ENCODE measurements around the gene BSN.

The BSN gene

GRCh38 chr3:49530231-49530630, 24.0 kb upstream of the BSN start:
- H3K4me1 ChIP-seq (ENCODE audit: low read length), result no peaks in the 10 kb centered on the region

DNA sequence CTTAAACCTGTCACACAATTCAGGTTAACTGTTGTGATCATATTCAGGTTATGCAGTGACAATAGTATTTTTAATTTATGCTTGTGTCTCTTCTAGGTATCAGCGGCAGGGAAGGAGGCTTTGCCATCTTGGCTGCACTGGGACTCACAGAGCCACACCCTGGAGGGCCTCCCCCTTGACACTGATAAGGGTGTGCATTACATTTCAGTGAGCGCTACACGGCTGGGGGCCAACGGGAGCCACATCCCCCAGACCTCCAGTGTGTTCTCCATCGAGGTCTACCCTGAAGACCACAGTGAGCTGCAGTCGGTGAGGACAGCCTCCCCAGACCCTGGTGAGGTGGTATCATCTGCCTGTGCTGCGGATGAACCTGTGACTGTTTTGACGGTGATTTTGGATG, 23.6 kb upstream of the BSN start:
- no peaks in the 10 kb centered on the region for H3K4me1 ChIP-seq (ENCODE audit: low read length)
- no peak overlapping the region for H3K9ac ChIP-seq (ENCODE audit: low read length)
- no peak overlapping the region for H3K4me3 ChIP-seq (ENCODE audit: low read length)
- no peaks in the 10 kb centered on the region for H3K27me3 ChIP-seq (ENCODE audit: low read depth, low read length)
- no peak overlapping the region for H3K4me2 ChIP-seq (ENCODE audit: low read length)
- H4K20me1 ChIP-seq (ENCODE audit: insufficient read depth, low read length), result no peaks in the 10 kb centered on the region
- no peak overlapping the region for H2AFZ ChIP-seq (ENCODE audit: low read depth, low read length)
- TF ChIP-seq EZH2phosphoT487 (IDR thresholded peaks at IDR 0.05; ENCODE audit: low read depth) (no peak), CTCF (IDR thresholded peaks at IDR 0.05; ENCODE audit: low read depth, low read length) (no peak)
- no peaks in the 10 kb centered on the region for H3K9me3 ChIP-seq (ENCODE audit: insufficient read depth, low read length)
- peaks cover 23% of the 10 kb centered on the region for H3K36me3 ChIP-seq (replicated peaks; ENCODE audit: low read depth, low read length)
- H3K27ac ChIP-seq (ENCODE audit: low read length), result no peak overlapping the region
- H3K79me2 ChIP-seq (ENCODE audit: low read length), result no peaks in the 10 kb centered on the region

More at GRCh38 chr3:49530231-49530630, 24.0 kb upstream of the BSN start:
- no peaks in the 10 kb centered on the region for H3K9me3 ChIP-seq (ENCODE audit: insufficient read depth, low read length)
- no peaks in the 10 kb centered on the region for H3K27me3 ChIP-seq (ENCODE audit: low read depth, low read length)
- no peak overlapping the region for H2AFZ ChIP-seq (ENCODE audit: low read depth, low read length)
- no peak overlapping the region for H3K9ac ChIP-seq (ENCODE audit: low read length)
- peaks cover 23% of the 10 kb centered on the region for H3K36me3 ChIP-seq (replicated peaks; ENCODE audit: low read depth, low read length)
- H3K79me2 ChIP-seq (ENCODE audit: low read length), result no peaks in the 10 kb centered on the region
- H3K4me3 ChIP-seq (ENCODE audit: low read length), result no peak overlapping the region
- TF ChIP-seq EZH2phosphoT487 (IDR thresholded peaks at IDR 0.05; ENCODE audit: low read depth) (no peak), CTCF (IDR thresholded peaks at IDR 0.05; ENCODE audit: low read depth, low read length) (no peak)
- H3K27ac ChIP-seq (ENCODE audit: low read length), result no peak overlapping the region
- no peaks in the 10 kb centered on the region for H4K20me1 ChIP-seq (ENCODE audit: insufficient read depth, low read length)
- H3K4me2 ChIP-seq (ENCODE audit: low read length), result no peak overlapping the region

- H3K4me3 ChIP-seq (ENCODE audit: low read length), result no peak overlapping the region
- no peak overlapping the region for H3K9ac ChIP-seq (ENCODE audit: low read length)
Observed at GRCh38 chr3:49531218-49531617, 23.1 kb upstream of the BSN start.

DNA sequence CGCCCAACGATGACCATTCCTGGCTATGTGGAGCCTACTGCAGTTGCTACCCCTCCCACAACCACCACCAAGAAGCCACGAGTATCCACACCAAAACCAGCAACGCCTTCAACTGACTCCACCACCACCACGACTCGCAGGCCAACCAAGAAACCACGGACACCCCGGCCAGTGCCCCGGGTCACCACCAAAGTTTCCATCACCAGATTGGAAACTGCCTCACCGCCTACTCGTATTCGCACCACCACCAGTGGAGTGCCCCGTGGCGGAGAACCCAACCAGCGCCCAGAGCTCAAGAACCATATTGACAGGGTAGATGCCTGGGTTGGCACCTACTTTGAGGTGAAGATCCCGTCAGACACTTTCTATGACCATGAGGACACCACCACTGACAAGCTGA, 22.6 kb upstream of the BSN start:
- Histone ChIP-seq H2AFZ (ENCODE audit: low read depth, low read length) (no peak overlapping the region), H3K79me2 (ENCODE audit: low read length) (no peaks in the 10 kb centered on the region)

More at GRCh38 chr3:49531218-49531617, 23.1 kb upstream of the BSN start:
- H3K27me3 ChIP-seq (ENCODE audit: low read depth, low read length), result no peaks in the 10 kb centered on the region
- H4K20me1 ChIP-seq (ENCODE audit: insufficient read depth, low read length), result no peaks in the 10 kb centered on the region
- H2AFZ ChIP-seq (ENCODE audit: low read depth, low read length), result no peak overlapping the region
- no peaks in the 10 kb centered on the region for H3K4me1 ChIP-seq (ENCODE audit: low read length)
- H3K36me3 ChIP-seq (replicated peaks; ENCODE audit: low read depth, low read length), result peaks cover 23% of the 10 kb centered on the region
- no peak overlapping the region for H3K4me2 ChIP-seq (ENCODE audit: low read length)
- no peak overlapping the region for H3K27ac ChIP-seq (ENCODE audit: low read length)
- TF ChIP-seq EZH2phosphoT487 (IDR thresholded peaks at IDR 0.05; ENCODE audit: low read depth), result no peak
- no peak for TF ChIP-seq CTCF (IDR thresholded peaks at IDR 0.05; ENCODE audit: low read depth, low read length)
- H3K9me3 ChIP-seq (ENCODE audit: insufficient read depth, low read length), result no peaks in the 10 kb centered on the region
- H3K79me2 ChIP-seq (ENCODE audit: low read length), result no peaks in the 10 kb centered on the region

More for the DNA sequence above, 22.6 kb upstream of the BSN start:
- no peaks in the 10 kb centered on the region for H3K4me1 ChIP-seq (ENCODE audit: low read length)
- peaks cover 23% of the 10 kb centered on the region for H3K36me3 ChIP-seq (replicated peaks; ENCODE audit: low read depth, low read length)
- no peak overlapping the region for H3K27ac ChIP-seq (ENCODE audit: low read length)
- H3K4me2 ChIP-seq (ENCODE audit: low read length), result no peak overlapping the region
- H3K27me3 ChIP-seq (ENCODE audit: low read depth, low read length), result no peaks in the 10 kb centered on the region
- H3K9ac ChIP-seq (ENCODE audit: low read length), result no peak overlapping the region
- TF ChIP-seq CTCF (IDR thresholded peaks at IDR 0.05; ENCODE audit: low read depth, low read length) (no peak), EZH2phosphoT487 (IDR thresholded peaks at IDR 0.05; ENCODE audit: low read depth) (no peak)
- H4K20me1 ChIP-seq (ENCODE audit: insufficient read depth, low read length), result no peaks in the 10 kb centered on the region
- H3K9me3 ChIP-seq (ENCODE audit: insufficient read depth, low read length), result no peaks in the 10 kb centered on the region
- H3K4me3 ChIP-seq (ENCODE audit: low read length), result no peak overlapping the region

All from OCI-LY3 (cell line).